Measurements from ENCODE around the gene PTOV1. TPM values are rescaled to one million over a fixed set of nuclear protein-coding genes. Genes with fewer than 3 reads are reported as not detected.
"Not testable (repeated sequence)": the region's sequence is repeated elsewhere in the genome, so short reads cannot be mapped to it uniquely, and the experiment has no call there.

PTOV1 gene
- total RNA-seq, 1 donor from 2014 or later = 137 TPM

GRCh38 chr19:49817964-49818648 lies 32.9 kb upstream of the PTOV1 start, which contains the start of gene MED25:
MED25 (plus strand) TSS chr19:49818289; CDS start chr19:49818342, 53 bp downstream.
- peak; percentile 74 for DNase-seq (ENCODE audit: extremely low read depth, low read depth, low spot score)

- DNase-seq (ENCODE audit: extremely low read depth, low read depth, low spot score) = no peak
Measured at GRCh38 chr19:49818649-49819370, 32.1 kb upstream of the PTOV1 start.

DNA sequence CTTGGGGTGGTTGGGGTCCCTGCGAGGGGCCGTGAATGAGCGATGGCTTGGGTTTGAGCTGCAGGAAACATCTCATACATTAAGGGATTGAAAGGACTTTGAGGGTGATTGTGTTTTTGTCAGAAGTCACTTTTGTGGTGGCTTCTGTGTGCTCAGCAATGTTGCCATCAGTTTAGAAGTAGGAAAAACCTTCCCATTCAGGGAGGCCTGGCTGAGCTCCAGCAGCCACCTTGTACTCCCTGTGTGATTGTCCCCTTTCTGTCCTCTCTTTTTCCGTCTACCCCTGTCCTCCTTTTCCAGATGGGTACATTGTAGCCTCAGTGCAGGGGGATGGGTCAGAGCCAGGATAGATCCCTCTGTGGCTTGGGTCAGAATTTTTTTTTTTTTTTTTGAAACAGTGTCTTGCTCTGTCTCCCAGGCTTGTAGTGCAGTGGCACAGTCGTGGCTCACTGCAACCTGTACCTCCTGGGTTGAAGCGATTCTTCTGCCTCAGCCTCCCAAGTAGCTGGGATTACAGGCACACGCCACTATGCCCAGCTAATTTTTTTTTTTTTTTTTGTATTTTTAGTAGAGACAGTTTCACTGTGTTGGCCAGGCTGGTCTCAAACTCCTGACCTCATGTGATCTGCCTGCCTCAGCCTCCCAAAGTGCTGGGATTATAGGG lies 31.4 kb upstream of the PTOV1 start:
- DNase-seq (ENCODE audit: extremely low read depth, low read depth, low spot score) = not testable (repeated sequence)

- DNase-seq (ENCODE audit: extremely low read depth, low read depth, low spot score) = no peak
Measured at GRCh38 chr19:49820125-49820524, 30.8 kb upstream of the PTOV1 start.

DNA sequence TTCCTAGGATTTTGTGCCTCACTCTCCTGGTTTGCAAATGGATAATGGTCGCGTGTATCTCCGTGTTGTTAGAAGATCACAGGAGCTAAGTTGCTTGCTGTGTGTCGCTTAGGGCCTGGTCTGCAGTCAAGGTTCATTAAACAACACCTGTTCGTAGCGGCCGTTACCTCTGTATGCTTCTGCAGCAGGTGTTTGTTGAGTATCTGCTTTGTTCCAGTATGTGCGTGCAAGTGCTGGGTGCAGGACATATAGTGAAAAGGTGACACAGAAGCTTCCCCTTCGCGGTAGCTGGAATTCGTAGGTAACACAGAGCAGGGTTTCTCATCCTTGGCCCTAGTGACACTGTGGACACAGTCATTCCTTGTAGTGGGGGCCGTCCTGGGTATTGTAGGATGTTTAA lies 27.5 kb upstream of the PTOV1 start:
- DNase-seq (ENCODE audit: extremely low read depth, low read depth, low spot score) = no peak

DNA sequence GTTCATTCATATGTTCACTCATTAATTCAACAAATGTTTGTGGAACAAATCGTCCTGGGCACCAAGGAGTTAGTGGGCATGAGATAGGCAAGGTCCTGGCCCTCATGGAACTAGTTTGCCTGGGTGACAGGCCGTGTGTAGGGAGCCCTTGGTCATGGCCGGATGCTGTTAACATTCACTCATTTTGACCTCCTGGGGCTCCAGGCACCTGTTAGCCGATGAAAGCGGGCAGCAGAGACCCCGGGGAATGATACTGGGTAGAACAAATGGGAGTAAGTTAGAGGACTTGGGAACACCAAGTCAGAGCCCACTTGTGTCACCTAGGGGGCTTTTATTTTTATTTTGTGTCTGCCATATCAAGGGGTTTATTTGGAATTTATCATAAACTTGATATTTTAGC lies 26.3 kb upstream of the PTOV1 start:
- DNase-seq (ENCODE audit: extremely low read depth, low read depth, low spot score) = no peak

GRCh38 chr19:49827034-49827433 lies 23.9 kb upstream of the PTOV1 start:
- no peak for DNase-seq (ENCODE audit: extremely low read depth, low read depth, low spot score)

DNA sequence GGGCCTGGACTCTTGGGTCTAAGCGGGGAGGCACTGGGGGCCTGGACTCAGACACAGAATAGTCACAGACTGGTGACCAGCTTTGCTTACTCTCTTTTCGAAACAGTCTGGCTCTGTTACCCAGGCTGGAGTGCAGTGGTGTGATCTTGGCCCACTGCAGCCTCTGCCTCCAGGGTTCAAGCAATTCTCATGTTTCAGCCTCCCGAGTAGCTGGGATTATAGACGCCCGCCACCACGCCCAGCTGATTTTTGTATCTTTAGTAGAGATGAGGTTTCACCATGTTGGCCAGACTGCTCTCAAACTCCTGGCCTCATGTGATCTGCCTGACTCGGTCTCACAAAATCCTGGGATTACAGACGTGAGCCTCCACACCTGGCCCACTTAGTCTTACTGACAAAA lies 21.8 kb upstream of the PTOV1 start:
- no peak for DNase-seq (ENCODE audit: extremely low read depth, low read depth, low spot score)

DNA sequence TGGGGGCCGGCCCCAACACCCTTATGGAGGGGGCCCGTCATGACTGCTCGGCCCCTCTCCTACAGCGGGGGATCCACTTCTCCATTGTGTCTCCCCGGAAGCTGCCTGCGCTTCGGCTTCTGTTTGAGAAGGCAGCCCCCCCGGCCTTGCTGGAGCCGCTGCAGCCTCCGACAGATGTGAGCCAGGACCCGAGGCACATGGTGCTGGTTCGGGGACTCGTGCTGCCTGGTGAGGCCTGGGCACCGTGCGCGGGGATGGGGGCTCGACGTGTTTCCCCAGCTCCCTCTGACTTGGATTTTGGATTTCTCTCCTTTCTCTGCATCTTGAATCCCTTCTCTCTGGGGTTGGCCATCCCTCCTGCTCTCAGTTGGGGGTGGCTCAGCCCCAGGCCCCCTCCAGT lies 21.2 kb upstream of the PTOV1 start:
- no peak for DNase-seq (ENCODE audit: extremely low read depth, low read depth, low spot score)

DNA sequence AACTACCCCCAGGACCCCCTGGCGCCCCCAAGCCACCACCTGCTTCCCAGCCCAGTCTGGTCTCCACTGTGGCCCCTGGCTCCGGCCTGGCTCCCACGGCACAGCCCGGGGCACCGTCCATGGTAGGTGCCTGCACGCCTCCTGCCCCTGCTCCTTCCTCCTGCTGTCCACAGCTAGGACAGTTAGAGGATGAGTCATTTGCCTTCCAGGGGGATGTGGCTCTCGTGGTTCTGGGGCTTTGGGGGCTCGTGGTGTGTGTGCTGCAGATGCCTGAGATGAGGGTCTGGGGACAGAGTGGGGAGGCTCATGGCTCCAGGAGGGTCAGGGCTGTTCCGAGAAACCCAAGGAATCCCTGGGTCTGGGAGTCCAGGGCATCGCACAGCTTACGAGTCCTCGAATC lies 20.2 kb upstream of the PTOV1 start:
- no peak for DNase-seq (ENCODE audit: extremely low read depth, low read depth, low spot score)

DNA sequence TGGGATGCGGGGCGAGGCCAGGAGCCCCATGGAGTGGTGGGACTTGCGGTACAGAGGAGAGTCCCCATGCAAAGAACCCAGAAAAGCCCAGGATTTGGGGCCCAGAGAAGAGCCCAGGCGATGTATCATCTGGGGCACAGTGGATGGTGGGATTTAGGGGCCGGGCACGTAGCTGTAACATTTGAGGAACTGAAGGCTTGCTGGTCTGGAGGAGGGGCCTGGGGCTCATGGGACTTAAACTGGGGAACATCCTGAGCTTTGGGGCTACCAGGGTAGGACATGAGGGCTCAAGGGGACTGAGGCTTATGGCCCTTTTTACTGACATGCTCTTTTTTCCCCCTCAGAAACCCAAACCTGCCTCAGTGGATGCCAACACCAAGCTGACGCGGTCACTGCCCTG lies 19.4 kb upstream of the PTOV1 start:
- no peak for DNase-seq (ENCODE audit: extremely low read depth, low read depth, low spot score)

DNA sequence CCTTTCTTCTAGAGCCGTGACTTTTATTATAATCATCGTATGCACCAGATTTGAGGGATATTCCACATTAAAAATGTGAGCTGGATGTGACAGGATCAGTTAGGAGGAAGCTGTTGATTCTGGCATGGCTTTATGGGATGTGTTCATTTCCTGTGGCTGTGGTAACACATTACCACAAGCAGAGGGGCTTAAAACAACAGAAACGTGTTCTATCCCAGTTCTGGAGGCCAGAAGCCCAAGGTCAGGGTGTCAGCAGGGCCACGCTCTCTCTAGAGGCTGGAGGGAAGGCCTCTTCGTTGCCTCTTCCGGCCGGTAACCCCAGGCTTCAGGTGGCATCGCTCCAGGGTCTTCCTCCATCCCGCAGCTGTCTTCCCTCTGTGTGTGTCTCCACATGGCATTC lies 18.4 kb upstream of the PTOV1 start:
- no peak for DNase-seq (ENCODE audit: extremely low read depth, low read depth, low spot score)

DNA sequence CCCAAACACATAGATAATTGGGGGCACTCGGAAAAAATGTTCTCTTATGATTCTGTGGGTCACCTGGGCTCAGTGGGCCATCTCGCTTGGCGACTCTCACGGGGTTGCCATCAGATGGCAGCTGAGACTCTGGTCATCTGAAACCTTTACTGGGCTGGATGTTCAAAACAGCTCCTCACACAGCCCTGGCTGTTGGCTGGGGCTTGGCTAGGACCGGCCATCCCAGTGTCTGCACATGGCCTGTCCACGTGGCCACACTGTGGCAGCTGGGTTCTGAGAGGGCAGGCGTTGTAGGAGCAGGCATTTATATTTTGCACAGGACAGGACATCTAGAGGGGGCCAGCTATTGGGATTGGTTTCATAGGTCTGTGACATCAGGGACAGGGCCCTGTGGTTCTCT lies 17.4 kb upstream of the PTOV1 start:
- DNase-seq (ENCODE audit: extremely low read depth, low read depth, low spot score) = no peak

DNA sequence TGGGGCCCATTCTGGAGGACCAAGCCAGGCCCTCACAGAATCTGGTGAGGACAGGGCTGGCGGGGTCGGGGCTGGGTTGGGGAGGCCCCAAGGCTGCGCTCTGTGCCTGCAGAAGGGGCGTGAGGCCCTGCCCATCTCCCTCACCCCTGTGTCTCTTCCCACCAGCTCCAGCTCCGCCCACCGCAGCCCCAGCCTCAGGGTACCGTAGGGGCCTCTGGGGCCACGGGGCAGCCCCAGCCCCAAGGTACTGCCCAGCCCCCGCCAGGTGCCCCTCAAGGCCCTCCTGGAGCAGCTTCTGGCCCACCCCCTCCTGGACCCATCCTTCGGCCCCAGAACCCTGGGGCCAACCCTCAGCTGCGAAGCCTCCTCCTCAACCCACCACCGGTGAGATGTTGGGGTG lies 15.4 kb upstream of the PTOV1 start:
- DNase-seq (ENCODE audit: extremely low read depth, low read depth, low spot score) = no peak

DNA sequence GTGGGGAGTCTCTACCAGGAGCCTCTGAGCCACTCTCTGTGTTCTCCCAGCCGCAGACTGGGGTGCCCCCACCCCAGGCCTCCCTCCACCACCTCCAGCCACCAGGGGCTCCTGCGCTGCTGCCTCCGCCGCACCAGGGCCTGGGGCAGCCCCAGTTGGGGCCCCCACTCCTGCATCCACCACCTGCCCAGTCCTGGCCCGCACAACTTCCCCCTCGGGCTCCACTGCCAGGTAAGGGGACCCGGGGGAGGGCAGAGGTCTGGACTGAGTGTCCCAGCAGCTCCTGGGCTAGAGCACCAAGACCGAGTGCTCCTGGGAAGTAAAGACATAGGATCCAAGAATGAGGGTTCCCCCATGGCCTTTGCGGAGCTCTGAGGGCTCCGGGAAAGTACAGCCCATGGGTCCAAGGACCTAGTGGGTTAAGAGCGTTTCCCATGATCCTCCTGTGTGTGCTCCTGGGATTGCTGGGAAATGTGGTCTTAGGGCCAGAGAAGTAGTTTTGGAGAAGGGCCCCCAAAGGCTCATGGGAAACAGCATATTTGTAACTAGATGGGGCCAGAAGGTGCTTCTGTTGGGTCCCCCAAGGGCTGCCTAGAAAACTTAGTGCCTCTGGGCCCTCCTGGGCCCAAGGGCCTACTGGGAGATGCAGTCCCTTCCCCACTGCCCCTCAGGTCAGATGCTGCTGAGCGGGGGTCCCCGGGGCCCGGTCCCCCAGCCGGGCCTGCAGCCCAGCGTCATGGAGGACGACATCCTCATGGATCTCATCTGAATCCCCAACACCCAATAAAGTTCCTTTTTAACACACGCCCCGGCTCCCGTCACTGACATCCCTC lies 14.6 kb upstream of the PTOV1 start:
- no peak for DNase-seq (ENCODE audit: extremely low read depth, low read depth, low spot score)

- DNase-seq (ENCODE audit: extremely low read depth, low read depth, low spot score) = no peak
Measured at GRCh38 chr19:49837009-49837310, 14.0 kb upstream of the PTOV1 start.

DNA sequence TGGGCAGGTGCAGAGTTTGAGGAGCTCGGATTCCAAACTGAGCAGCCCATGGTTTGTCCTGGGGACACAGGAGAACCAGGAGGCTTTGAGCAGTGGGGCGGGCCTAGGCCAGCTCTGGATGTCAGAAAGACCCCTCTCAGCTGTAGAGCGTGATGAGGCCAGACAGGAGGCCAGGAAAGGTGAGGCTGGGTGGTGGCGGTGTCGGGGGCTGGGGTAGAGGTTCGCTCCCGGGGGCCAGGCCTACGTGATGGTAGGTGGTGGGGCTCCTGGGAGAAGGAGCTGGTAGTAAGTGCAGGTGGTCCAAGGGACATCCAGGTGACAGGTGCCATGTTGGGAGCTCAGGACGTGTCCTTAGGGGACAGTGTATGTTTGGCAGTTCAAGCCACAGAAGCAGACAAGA lies 13.5 kb upstream of the PTOV1 start:
- DNase-seq (ENCODE audit: extremely low read depth, low read depth, low spot score) = no peak

- no peak for DNase-seq (ENCODE audit: extremely low read depth, low read depth, low spot score)
Measured at GRCh38 chr19:49838885-49839588, 11.9 kb upstream of the PTOV1 start.

GRCh38 chr19:49839713-49840112 lies 11.2 kb upstream of the PTOV1 start:
- DNase-seq (ENCODE audit: extremely low read depth, low read depth, low spot score) = no peak

GRCh38 chr19:49840321-49840720 lies 10.6 kb upstream of the PTOV1 start:
- DNase-seq (ENCODE audit: extremely low read depth, low read depth, low spot score) = no peak

All from glomerular endothelial cell (primary cell).